Spleen (tissue), 7 donors: ENCODE data around the gene TBL3.

Experiments
- POLR2A ChIP-seq, 3 donors: fragments of 450-650 bp; IDR thresholded peaks; one replicate each; pipeline ENCODE4 v1.5.1; 2017; ENCODE audit warnings: antibody characterized with exemption in 3 of 3, mild to moderate bottlenecking in 1 of 3
- POLR2AphosphoS5 ChIP-seq, 3 donors: sonication (generic); formaldehyde crosslinking; IDR thresholded peaks; one replicate each; pipeline ENCODE4 v1.5.1; 2017; ENCODE audit warnings: antibody characterized with exemption in 3 of 3
- TF ChIP-seq, protein P1 (sequence below), 11 experiments: fragments of 200-600 bp in 7 of 11; fragments of 450-650 bp in 4 of 11; sonication (generic) in 4 of 11; IDR thresholded peaks in 8 of 11; conservative IDR thresholded peaks in 3 of 11; 1 replicate in 7 of 11; 2 replicates in 4 of 11; pipeline versions ENCODE4 v1.4.0 to v1.8.0; 2016 to 2021; ENCODE audit warnings: antibody characterized with exemption in 11 of 11, inconsistent platforms in 4 of 11, mild to moderate bottlenecking in 1 of 11
- donor health status: DM: no; HTN: no; CAD: no; lungs with moderate emphysema.
- donor health status: DM: no; HTN: no; CAD: no.
- donor health status: DM: no; HTN: no; CAD: no.

- TF ChIP-seq, protein P1, sequence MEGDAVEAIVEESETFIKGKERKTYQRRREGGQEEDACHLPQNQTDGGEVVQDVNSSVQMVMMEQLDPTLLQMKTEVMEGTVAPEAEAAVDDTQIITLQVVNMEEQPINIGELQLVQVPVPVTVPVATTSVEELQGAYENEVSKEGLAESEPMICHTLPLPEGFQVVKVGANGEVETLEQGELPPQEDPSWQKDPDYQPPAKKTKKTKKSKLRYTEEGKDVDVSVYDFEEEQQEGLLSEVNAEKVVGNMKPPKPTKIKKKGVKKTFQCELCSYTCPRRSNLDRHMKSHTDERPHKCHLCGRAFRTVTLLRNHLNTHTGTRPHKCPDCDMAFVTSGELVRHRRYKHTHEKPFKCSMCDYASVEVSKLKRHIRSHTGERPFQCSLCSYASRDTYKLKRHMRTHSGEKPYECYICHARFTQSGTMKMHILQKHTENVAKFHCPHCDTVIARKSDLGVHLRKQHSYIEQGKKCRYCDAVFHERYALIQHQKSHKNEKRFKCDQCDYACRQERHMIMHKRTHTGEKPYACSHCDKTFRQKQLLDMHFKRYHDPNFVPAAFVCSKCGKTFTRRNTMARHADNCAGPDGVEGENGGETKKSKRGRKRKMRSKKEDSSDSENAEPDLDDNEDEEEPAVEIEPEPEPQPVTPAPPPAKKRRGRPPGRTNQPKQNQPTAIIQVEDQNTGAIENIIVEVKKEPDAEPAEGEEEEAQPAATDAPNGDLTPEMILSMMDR (IDR thresholded peaks at IDR 0.05 in 8 of 11, conservative IDR thresholded peaks at IDR 0.05 in 3 of 11): peak in 6 of 11 experiments; percentile 15 to 54 (median 39)
- TF ChIP-seq POLR2AphosphoS5 (IDR thresholded peaks at IDR 0.05) (no peak), POLR2A (IDR thresholded peaks at IDR 0.05) (no peak)
These were observed 44.6 kb downstream of the TBL3 start for GRCh38 chr16:2016407-2016922.
